Neural cell (in vitro differentiated cells): Measurements from ENCODE around the gene KRTAP4-6. TPM values are rescaled to one million over a fixed set of nuclear protein-coding genes. Genes with fewer than 3 reads are reported as not detected.

Experiments used
- H2AFZ ChIP-seq: fragments of 200-600, 300-800 bp; sonication (generic), shearing (Covaris generic); 2 replicates; pipeline ENCODE4 v1.6.0; 2014; ENCODE audit warnings: low read depth, mild to moderate bottlenecking, antibody characterized with exemption, low read length, moderate library complexity
- H3F3A ChIP-seq: fragments of 200-600 bp; shearing (Covaris generic); 2 replicates; pipeline ENCODE4 v1.6.1; 2016; ENCODE audit warnings: mild to moderate bottlenecking, moderate library complexity, mixed read lengths, antibody characterized with exemption, low read length; ENCODE audit not compliant: insufficient read depth, poor library complexity, severe bottlenecking
- H3K27ac ChIP-seq: fragments of 200-600, 300-800 bp; sonication (generic), shearing (Covaris generic); 2 replicates; pipeline ENCODE4 v1.5.1; 2014; ENCODE audit warnings: mild to moderate bottlenecking, low read length, moderate library complexity
- H3K27me3 ChIP-seq: fragments of 300-800, 200-600 bp; sonication (generic), shearing (Covaris generic); 2 replicates; pipeline ENCODE4 v1.6.0; 2014; ENCODE audit warnings: mild to moderate bottlenecking, low read depth, low read length, moderate library complexity; ENCODE audit not compliant: insufficient read depth
- H3K36me3 ChIP-seq: fragments of 300-800, 200-600 bp; sonication (generic), shearing (Covaris generic); 2 replicates; pipeline ENCODE4 v1.5.1; 2014; ENCODE audit warnings: mild to moderate bottlenecking, antibody characterized with exemption, low read length, moderate library complexity; ENCODE audit not compliant: insufficient read depth
- H3K4me2 ChIP-seq: fragments of 300-800, 200-600 bp; sonication (generic), shearing (Covaris generic); 2 replicates; pipeline ENCODE4 v1.6.0; 2014; ENCODE audit warnings: mild to moderate bottlenecking, low read length
- H3K4me3 ChIP-seq: fragments of 300-800, 200-600 bp; sonication (generic), shearing (Covaris generic); 2 replicates; pipeline ENCODE4 v1.5.1; 2014; ENCODE audit warnings: mild to moderate bottlenecking, low read length, moderate library complexity
- H3K79me2 ChIP-seq: fragments of 200-600 bp; shearing (Covaris generic); replicated peaks from 2 replicates; pipeline ENCODE4 v1.6.0; 2014; ENCODE audit warnings: mild to moderate bottlenecking, low read length, moderate library complexity; ENCODE audit not compliant: insufficient read depth
- H3K9ac ChIP-seq: fragments of 300-800, 200-600 bp; sonication (generic), shearing (Covaris generic); 2 replicates; pipeline ENCODE4 v1.6.1; 2016; ENCODE audit warnings: mild to moderate bottlenecking, low read length, mixed read lengths
- H3K9me2 ChIP-seq: fragments of 200-600 bp; shearing (Covaris generic); 2 replicates; pipeline ENCODE4 v1.6.1; 2016; ENCODE audit warnings: mild to moderate bottlenecking, low read length, mixed read lengths; ENCODE audit not compliant: insufficient read depth
- H3K9me3 ChIP-seq: fragments of 200-600, 300-800 bp; sonication (generic), shearing (Covaris generic); 2 replicates; pipeline ENCODE4 v1.6.1; 2016; ENCODE audit warnings: mild to moderate bottlenecking, mixed run types, low read length, moderate library complexity, mixed read lengths
- H4K20me1 ChIP-seq: fragments of 200-600 bp; shearing (Covaris generic); 2 replicates; pipeline ENCODE4 v1.6.1; 2016; ENCODE audit warnings: mild to moderate bottlenecking, mixed run types; ENCODE audit not compliant: insufficient read depth
- CTCF ChIP-seq: fragments of 450-650 bp; IDR thresholded peaks from 2 replicates; pipeline ENCODE4 v1.5.1; 2014; ENCODE audit warnings: antibody characterized with exemption, mild to moderate bottlenecking, moderate library complexity; ENCODE audit not compliant: poor library complexity, severe bottlenecking
- EP300 ChIP-seq: fragments of 450-650 bp; conservative IDR thresholded peaks from 2 replicates; pipeline ENCODE4 v1.6.1; 2014; ENCODE audit warnings: antibody characterized with exemption, mild to moderate bottlenecking, moderate library complexity; ENCODE audit not compliant: poor library complexity, severe bottlenecking
- EZH2 ChIP-seq: fragments of 200-600, 300-800 bp; shearing (Covaris generic), sonication (generic); IDR thresholded peaks from 2 replicates; pipeline ENCODE4 v1.6.1; 2014; ENCODE audit warnings: antibody characterized with exemption, low read length, borderline replicate concordance, mild to moderate bottlenecking; ENCODE audit not compliant: insufficient read depth, poor library complexity, severe bottlenecking
- MXI1 ChIP-seq: fragments of 450-650 bp; conservative IDR thresholded peaks from 2 replicates; pipeline ENCODE4 v1.6.1; 2014; ENCODE audit warnings: antibody characterized with exemption, mild to moderate bottlenecking; ENCODE audit not compliant: poor library complexity, severe bottlenecking
- POLR2AphosphoS5 ChIP-seq: IDR thresholded peaks from 2 replicates; pipeline ENCODE4 v1.6.1; 2012
- RAD21 ChIP-seq: fragments of 450-650 bp; conservative IDR thresholded peaks from 2 replicates; pipeline ENCODE4 v1.6.1; 2014; ENCODE audit warnings: antibody characterized with exemption, mild to moderate bottlenecking, moderate library complexity
- REST ChIP-seq: IDR thresholded peaks from 2 replicates; pipeline ENCODE4 v1.6.1; 2012; ENCODE audit warnings: borderline replicate concordance
- SMC3 ChIP-seq: fragments of 450-650 bp; conservative IDR thresholded peaks from 2 replicates; pipeline ENCODE4 v1.6.1; 2014; ENCODE audit warnings: antibody characterized with exemption, mild to moderate bottlenecking, moderate library complexity; ENCODE audit not compliant: poor library complexity
- TAF1 ChIP-seq: IDR thresholded peaks from 2 replicates; pipeline ENCODE4 v1.6.1; 2012; ENCODE audit warnings: low read depth
- polyA plus RNA-seq: library from polyadenylated mRNA; depleted of rRNA; stranded (reverse); fragments of >200 nt; gene quantifications from 2 replicates; pipeline ENCODE4 v1.2.3, GENCODE V29; 2014
- small RNA-seq, 3 experiments: library from RNA; depleted of rRNA; stranded (forward); fragments of <200 nt; gene quantifications; one replicate each; pipeline ENCODE3, GENCODE V24; 2012

KRTAP4-6 gene
- polyA plus RNA-seq, 1 donor from 2014 or later, result not detected

GRCh38 chr17:41096055-41096454, 44.3 kb downstream of the KRTAP4-6 start:
- Histone ChIP-seq H3K4me2 (no peak overlapping the region), H4K20me1 (no peaks in the 10 kb centered on the region), H3F3A (no peaks in the 10 kb centered on the region), H3K36me3 (no peaks in the 10 kb centered on the region), H3K9me3 (no peaks in the 10 kb centered on the region), H3K79me2 (no peaks in the 10 kb centered on the region), H3K9me2 (no peaks in the 10 kb centered on the region), H2AFZ (no peak overlapping the region), H3K4me3 (no peak overlapping the region), H3K9ac (no peak overlapping the region), H3K27ac (no peak overlapping the region), H3K27me3 (no peaks in the 10 kb centered on the region)
- TF ChIP-seq POLR2AphosphoS5 (no peak), SMC3 (no peak), EP300 (no peak), RAD21 (no peak), REST (no peak), CTCF (no peak), TAF1 (no peak), EZH2 (no peak), MXI1 (no peak)

Small RNAs within 50 kb of the gene (small RNA-seq; reads per million reads assigned to genes)
- gene KRTAP4-17P, result 0 reads per million in 3 experiments

Other genes with a start within 250 kb of the KRTAP4-6 start
- 0.37 and 0.86 TPM in 2 replicates for gene KRT23, start 202.9 kb downstream of the KRTAP4-6 start, polyA plus RNA-seq
- not detected in 2 replicates for gene KRT39, start 173.6 kb downstream of the KRTAP4-6 start, polyA plus RNA-seq
- gene KRT40, start 156.2 kb downstream of the KRTAP4-6 start, polyA plus RNA-seq, result not detected in 2 replicates
- gene KRTAP3-3, start 146.4 kb downstream of the KRTAP4-6 start, polyA plus RNA-seq, result not detected in 2 replicates
- not detected in 2 replicates for gene KRTAP3-2, start 140.6 kb downstream of the KRTAP4-6 start, polyA plus RNA-seq
- gene KRTAP3-1, start 131.4 kb downstream of the KRTAP4-6 start, polyA plus RNA-seq, result not detected in 2 replicates
- not detected in 2 replicates for gene KRTAP1-5, start 113.3 kb downstream of the KRTAP4-6 start, polyA plus RNA-seq
- gene KRTAP1-4, start 110.3 kb downstream of the KRTAP4-6 start, polyA plus RNA-seq, result not detected in 2 replicates
- not detected in 2 replicates for gene KRTAP1-3, start 105.7 kb downstream of the KRTAP4-6 start, polyA plus RNA-seq
- not detected in 2 replicates for gene KRTAP1-1, start 99.1 kb downstream of the KRTAP4-6 start, polyA plus RNA-seq
- gene KRTAP2-1, start 93.2 kb downstream of the KRTAP4-6 start, polyA plus RNA-seq, result not detected in 2 replicates
- not detected in 2 replicates for gene KRTAP2-2, start 85.3 kb downstream of the KRTAP4-6 start, polyA plus RNA-seq
- not detected in 2 replicates for gene KRTAP2-3, start 80.4 kb downstream of the KRTAP4-6 start, polyA plus RNA-seq
- not detected in 2 replicates for gene KRTAP2-4, start 74.7 kb downstream of the KRTAP4-6 start, polyA plus RNA-seq
- not detected in 2 replicates for gene KRTAP4-7, start 56.4 kb downstream of the KRTAP4-6 start, polyA plus RNA-seq
- not detected in 2 replicates for gene KRTAP4-8, start 42.4 kb downstream of the KRTAP4-6 start, polyA plus RNA-seq
- gene KRTAP4-16, start 38.3 kb downstream of the KRTAP4-6 start, polyA plus RNA-seq, result not detected in 2 replicates
- not detected in 2 replicates for gene KRTAP4-9, start 35.2 kb downstream of the KRTAP4-6 start, polyA plus RNA-seq
- gene KRTAP4-11, start 22.2 kb downstream of the KRTAP4-6 start, polyA plus RNA-seq, result not detected in 2 replicates
- gene KRTAP4-12, start 16.4 kb downstream of the KRTAP4-6 start, polyA plus RNA-seq, result not detected in 2 replicates
- gene KRTAP4-5, start 9.3 kb upstream of the KRTAP4-6 start, polyA plus RNA-seq, result not detected in 2 replicates
- not detected in 2 replicates for gene KRTAP4-4, start 20.2 kb upstream of the KRTAP4-6 start, polyA plus RNA-seq
- not detected in 2 replicates for gene KRTAP4-3, start 27.7 kb upstream of the KRTAP4-6 start, polyA plus RNA-seq
- gene KRTAP4-2, start 37.7 kb upstream of the KRTAP4-6 start, polyA plus RNA-seq, result not detected in 2 replicates
- not detected in 2 replicates for gene KRTAP4-1, start 44.4 kb upstream of the KRTAP4-6 start, polyA plus RNA-seq
- gene KRTAP9-1, start 49.3 kb upstream of the KRTAP4-6 start, polyA plus RNA-seq, result not detected in 2 replicates
- not detected in 2 replicates for gene KRTAP9-2, start 86.1 kb upstream of the KRTAP4-6 start, polyA plus RNA-seq
- not detected in 2 replicates for gene KRTAP9-3, start 91.9 kb upstream of the KRTAP4-6 start, polyA plus RNA-seq
- not detected in 2 replicates for gene KRTAP9-8, start 97.5 kb upstream of the KRTAP4-6 start, polyA plus RNA-seq
- gene KRTAP9-4, start 109.1 kb upstream of the KRTAP4-6 start, polyA plus RNA-seq, result not detected in 2 replicates
- gene KRTAP9-9, start 114.8 kb upstream of the KRTAP4-6 start, polyA plus RNA-seq, result not detected in 2 replicates
- gene KRTAP9-6, start 124.8 kb upstream of the KRTAP4-6 start, polyA plus RNA-seq, result not detected in 2 replicates
- not detected in 2 replicates for gene KRTAP9-7, start 135.2 kb upstream of the KRTAP4-6 start, polyA plus RNA-seq
- gene KRTAP29-1, start 162.3 kb upstream of the KRTAP4-6 start, polyA plus RNA-seq, result not detected in 2 replicates
- gene KRTAP16-1, start 168.8 kb upstream of the KRTAP4-6 start, polyA plus RNA-seq, result not detected in 2 replicates
- not detected in 2 replicates for gene KRTAP17-1, start 175.2 kb upstream of the KRTAP4-6 start, polyA plus RNA-seq
- gene KRT33A, start 210.3 kb upstream of the KRTAP4-6 start, polyA plus RNA-seq, result not detected in 2 replicates
- not detected in 2 replicates for gene KRT33B, start 229.3 kb upstream of the KRTAP4-6 start, polyA plus RNA-seq
- gene KRT34, start 241.8 kb upstream of the KRTAP4-6 start, polyA plus RNA-seq, result not detected in 2 replicates